K562 (cell line): ENCODE data around the gene WASF2. TPM values are rescaled to one million over a fixed set of nuclear protein-coding genes. Genes with fewer than 3 reads are reported as not detected.
A peak's percentile ranks its signal among the peaks of the same experiment; 100 is the strongest.

Source experiments
- ATAC-seq: fragments of 200-7000 bp; cut with Tn5 transposase; 3 replicates; pipeline ENCODE4 v1.9.1; 2020; ENCODE audit warnings: moderate library complexity
- BruUV-seq: library from RNA; stranded (reverse); fragments of 400-500 nt; replicated peaks from 2 replicates; lab custom pipeline; 2021; lab: Mats Ljungman, UMichigan
- CTCF ChIA-PET: fragments of 300-600 bp; formaldehyde crosslinking; extraction: SDS; loops from one replicate; lab custom pipeline; 2021; ENCODE audit warnings: low intra/inter-chr PET ratio; lab: Yijun Ruan, JAX
- POLR2A ChIA-PET: fragments of 300-600, 350-650 bp; sonication (Branson Sonifier 250); formaldehyde crosslinking; extraction: SDS; loops from one replicate; lab custom pipeline; 2021; ENCODE audit warnings: antibody characterized with exemption, inconsistent platforms; lab: Yijun Ruan, JAX
- DNase-seq, 4 experiments: peaks; one replicate each; pipeline versions ENCODE4 v3.0.0 to v3.0.0-alpha.2; 2011 to 2018; ENCODE audit warnings: low spot score in 3 of 4, mixed read lengths in 3 of 4; ENCODE audit errors: extremely low read depth in 1 of 4
- FAIRE-seq: peaks from 2 replicates; lab custom pipeline; 2011; peaks lifted over from hg19 to GRCh38; lab: Jason Lieb, UNC
- H2AFZ ChIP-seq: 2 replicates; pipeline ENCODE4 v1.6.0; 2011; ENCODE audit warnings: low read depth, low read length, control low read depth, inconsistent platforms
- H3K27ac ChIP-seq: fragments of 200-600 bp; 3 replicates; pipeline ENCODE4 v1.8.0; 2011; ENCODE audit warnings: low read depth, mild to moderate bottlenecking, control low read depth, inconsistent platforms, low read length, moderate library complexity, mixed read lengths; ENCODE audit errors: extremely low read depth
- H3K27me3 ChIP-seq, 2 experiments: fragments of 300-600 bp in 1 of 2; 2 replicates in 1 of 2; 3 replicates in 1 of 2; pipeline versions ENCODE4 v1.6.0 to v1.8.0; 2011; ENCODE audit warnings: inconsistent platforms in 2 of 2, low read length in 2 of 2, mild to moderate bottlenecking in 1 of 2, mixed read lengths in 1 of 2, moderate library complexity in 1 of 2; ENCODE audit not compliant: control insufficient read depth in 2 of 2, insufficient read depth in 2 of 2
- H3K36me3 ChIP-seq: fragments of 300-600 bp; 3 replicates; pipeline ENCODE4 v1.8.0; 2011; ENCODE audit warnings: mild to moderate bottlenecking, low read length, inconsistent platforms; ENCODE audit not compliant: control insufficient read depth, insufficient read depth
- H3K4me1 ChIP-seq, 2 experiments: fragments of 200-600 bp in 1 of 2; replicated peaks in 1 of 2; 2 replicates in 1 of 2; 3 replicates in 1 of 2; pipeline versions ENCODE4 v1.5.1 to v1.8.0; 2011; ENCODE audit warnings: inconsistent platforms in 2 of 2, low read length in 2 of 2, mild to moderate bottlenecking in 1 of 2, mixed read lengths in 1 of 2, moderate library complexity in 1 of 2; ENCODE audit not compliant: control insufficient read depth in 2 of 2, insufficient read depth in 2 of 2
- H3K4me2 ChIP-seq: 2 replicates; pipeline ENCODE4 v1.6.1; 2011; ENCODE audit warnings: low read length, control low read depth, inconsistent platforms, mixed read lengths; ENCODE audit not compliant: insufficient read depth
- H3K4me3 ChIP-seq: fragments of 200-600 bp; sonication (generic), shearing (Covaris generic); 2 replicates; pipeline ENCODE4 v1.5.1; 2016; ENCODE audit warnings: control low read depth, inconsistent platforms
- H3K79me2 ChIP-seq: fragments of 200-600 bp; 3 replicates; pipeline ENCODE4 v1.8.0; 2011; ENCODE audit warnings: low read length, inconsistent platforms; ENCODE audit not compliant: control insufficient read depth, insufficient read depth
- H3K9ac ChIP-seq, 2 experiments: 2 replicates each; pipeline versions ENCODE4 v1.6.0 to v1.6.1; 2011; ENCODE audit warnings: low read depth in 2 of 2, low read length in 2 of 2, control low read depth in 1 of 2, inconsistent platforms in 1 of 2, mild to moderate bottlenecking in 1 of 2, mixed read lengths in 1 of 2; ENCODE audit not compliant: insufficient read depth in 1 of 2
- H3K9me1 ChIP-seq: one replicate; pipeline ENCODE4 v1.6.0; 2011; ENCODE audit warnings: inconsistent platforms, mild to moderate bottlenecking, low read length, moderate library complexity; ENCODE audit not compliant: control insufficient read depth, insufficient read depth
- H3K9me3 ChIP-seq: replicated peaks from 2 replicates; pipeline ENCODE4 v1.5.1; 2011; ENCODE audit warnings: low read depth, low read length, inconsistent platforms; ENCODE audit not compliant: control insufficient read depth, insufficient read depth
- H4K20me1 ChIP-seq: replicated peaks from 2 replicates; pipeline ENCODE4 v1.6.1; 2011; ENCODE audit warnings: low read length, inconsistent platforms, mixed read lengths; ENCODE audit not compliant: control insufficient read depth, insufficient read depth
- ARID3A ChIP-seq: IDR thresholded peaks from 2 replicates; pipeline ENCODE4 v1.6.1; 2012; ENCODE audit warnings: low read depth, low read length, improper control_type of control experiment, borderline replicate concordance
- DEAF1 ChIP-seq: fragments of 450-650 bp; formaldehyde crosslinking; IDR thresholded peaks from 2 replicates; pipeline ENCODE4 v1.4.0; 2020; ENCODE audit warnings: mild to moderate bottlenecking, moderate library complexity
- E2F3 ChIP-seq: fragments of 250-450 bp; sonication (Bioruptor Pico); IDR thresholded peaks from 2 replicates; pipeline ENCODE4 v1.4.0; 2020; ENCODE audit warnings: mild to moderate bottlenecking
- EP400 ChIP-seq: fragments of 450-650 bp; IDR thresholded peaks from 2 replicates; pipeline ENCODE4 v1.6.1; 2017; ENCODE audit warnings: antibody characterized with exemption, mild to moderate bottlenecking, moderate library complexity
- ERF ChIP-seq: fragments of 450-650 bp; formaldehyde crosslinking; IDR thresholded peaks from 2 replicates; pipeline ENCODE4 v1.4.0; 2020; ENCODE audit warnings: mild to moderate bottlenecking, mixed read lengths
- ETV1 ChIP-seq: fragments of 450-650 bp; conservative IDR thresholded peaks from 2 replicates; pipeline ENCODE4 v1.6.1; 2016; ENCODE audit warnings: missing genetic modification characterization, control low read depth, low read depth, missing compliant biosample characterization
- GABPB2 ChIP-seq: fragments of 250-450 bp; sonication (Bioruptor Pico); conservative IDR thresholded peaks from 2 replicates; pipeline ENCODE4 v1.5.1; 2021; ENCODE audit warnings: mild to moderate bottlenecking
- HOXB6 ChIP-seq: fragments of 250-450 bp; sonication (Bioruptor Pico); IDR thresholded peaks from 2 replicates; pipeline ENCODE4 v1.5.1; 2022; ENCODE audit warnings: mild to moderate bottlenecking, borderline replicate concordance
- NFE2L1 ChIP-seq: fragments of 450-650 bp; IDR thresholded peaks from 2 replicates; pipeline ENCODE4 v1.6.1; 2016; ENCODE audit warnings: missing genetic modification characterization, low read depth, mild to moderate bottlenecking, missing compliant biosample characterization, moderate library complexity, borderline replicate concordance
- RAD21 ChIP-seq, 2 experiments: fragments of 250-450 bp in 1 of 2; fragments of 450-650 bp in 1 of 2; sonication (Bioruptor Pico) in 1 of 2; formaldehyde crosslinking in 1 of 2; IDR thresholded peaks in 1 of 2; conservative IDR thresholded peaks in 1 of 2; 2 replicates each; pipeline versions ENCODE4 v1.4.0 to v1.8.0; 2020 to 2022; ENCODE audit warnings: mild to moderate bottlenecking in 2 of 2, moderate library complexity in 1 of 2
- RCOR1 ChIP-seq, 2 experiments: IDR thresholded peaks; 2 replicates each; pipeline ENCODE4 v1.6.1; 2012; ENCODE audit warnings: low read depth in 2 of 2, low read length in 2 of 2, borderline replicate concordance in 1 of 2, improper control_type of control experiment in 1 of 2
- SFPQ ChIP-seq: fragments of 200-400 bp; formaldehyde crosslinking; IDR thresholded peaks from 2 replicates; pipeline ENCODE4 v1.6.1; 2017; ENCODE audit warnings: mild to moderate bottlenecking, low read depth, low read length, moderate library complexity
- SREBF1 ChIP-seq: fragments of 150-350 bp; IDR thresholded peaks from 2 replicates; pipeline ENCODE4 v1.6.1; 2014; ENCODE audit warnings: antibody characterized with exemption, low read depth, low read length, borderline replicate concordance
- WGBS: fragments of 100-300 bp; shearing (Covaris generic); methylation state at CpG from one replicate; pipeline ENCODE4 v1.1.6; 2016; ENCODE audit warnings: low coverage, mixed read lengths; ENCODE audit not compliant: insufficient coverage; ENCODE audit errors: missing lambda C conversion rate; 5-methylcytosine and 5-hydroxymethylcytosine counted together
- in situ Hi-C: fragments of 300-500 bp; cut with MboI; formaldehyde crosslinking; loops from 4 replicates; pipeline ENCODE4 v1.15.0; 2018; ENCODE audit warnings: inconsistent platforms, mixed read lengths
- intact Hi-C: fragments of 100-400 bp; cut with micrococcal nuclease; formaldehyde crosslinking; loops from 2 replicates; pipeline ENCODE4 v1.14.2; 2022
- polyA plus RNA-seq, 8 experiments: library from polyadenylated mRNA; depleted of rRNA in 4 of 8; stranded (reverse) in 5 of 8; unstranded in 3 of 8; fragments of >200 nt; fragmentation: Nextera tagmentation in 2 of 8; fragmentation: Illumina TruSeq in 1 of 8; extraction: Ambion mirVana in 2 of 8; extraction: Trizol in 1 of 8; gene quantifications; 2 replicates each; pipeline versions ENCODE4 v1.2.1 to v1.2.3, GENCODE V29; 2011 to 2014; ENCODE audit warnings: inconsistent platforms in 1 of 8, missing spikeins in 1 of 8
- total RNA-seq, 7 experiments: library from RNA; depleted of rRNA in 6 of 7; stranded (reverse); fragments of >200 nt in 6 of 7; fragmentation: Illumina TruSeq in 2 of 7; extraction: Trizol in 2 of 7; gene quantifications; 2 replicates each; pipeline versions ENCODE4 v1.2.1 to v1.2.3, GENCODE V29; 2011 to 2021; ENCODE audit warnings: low replicate concordance in 1 of 7

WASF2 gene
- total and polyA plus RNA-seq, 9 of the 15 experiments (the other 6 are each of a cell fraction or from before 2014, with no cell fraction given) = 8.2 to 163 (median 31.2) TPM

GRCh38 chr1:27436204-27437159, 53.5 kb downstream of the WASF2 start:
- ATAC-seq = peak; percentile 92
- no peaks in the 10 kb centered on the region for H3K9me3 ChIP-seq
- peak overlapping the region in 1 of 2 experiments; percentile 76; a peak in 2 of 4 replicates for H3K9ac ChIP-seq
- in situ Hi-C loops (no loop called here), intact Hi-C loops (no loop called here)
- WGBS = 40% methylated on average over 5 of the region's 5 CpGs
- H3K4me3 ChIP-seq = no peak overlapping the region
- H3K79me2 ChIP-seq = peaks cover 83% of the 10 kb centered on the region
- H4K20me1 ChIP-seq = peaks cover 19% of the 10 kb centered on the region
- ChIA-PET CTCF (interaction anchor here (0.6 kb wide), 1 partner anchor 622 kb away, joined by 3 read pairs; no protein-coding TSS in a partner anchor), POLR2A (interaction anchor here (0.5 to 3.6 kb wide), 10 partner anchors 9 to 135 kb away, joined by 3 to 12 read pairs (median 3); no protein-coding TSS in a partner anchor)
- H3K4me1 ChIP-seq = peaks cover 14 to 53% of the 10 kb centered on the region in 2 experiments
- H3K27ac ChIP-seq = peak overlapping the region; percentile 53; the same call in 1 of the 3 replicates
- H2AFZ ChIP-seq = no peak overlapping the region
- DNase-seq = peak; percentile 41 to 68 (median 54)
- BruUV-seq = no TSS peak
- peak overlapping the region; percentile 0; the same call in 1 of the 2 replicates for H3K4me2 ChIP-seq
- H3K36me3 ChIP-seq = peaks cover 15% of the 10 kb centered on the region; the same call in 2 of the 3 replicates
- H3K9me1 ChIP-seq = peaks cover 4% of the 10 kb centered on the region
- no peak for FAIRE-seq
- no peaks in the 10 kb centered on the region for H3K27me3 ChIP-seq
- TF ChIP-seq ARID3A (0 out of 2 replicates have a peak, but pooled peaks have one; percentile 31), ERF (no peak), RCOR1 (IDR thresholded peaks at IDR 0.05; ENCODE audit: borderline replicate concordance in 1 of 2, low read depth in 2 of 2, low read length in 2 of 2) (peak; percentile 49 to 92; a peak in 3 of 4 replicates), RAD21 (CRISPR knock-in tag; conservative IDR thresholded peaks at IDR 0.05 in 1 of 2, IDR thresholded peaks at IDR 0.05 in 1 of 2) (0 out of 4 replicates have a peak, but pooled peaks of 1 of the 2 experiments have one; percentile 7), NFE2L1 (tag) (no peak), DEAF1 (no peak), SREBF1 (no peak), ETV1 (peak; percentile 61), SFPQ (no peak), HOXB6 (no peak), GABPB2 (CRISPR knock-in tag) (0 out of 2 replicates have a peak, but pooled peaks have one; percentile 17), EP400 (no peak), E2F3 (CRISPR knock-in tag) (no peak)
